Neural progenitor cell (in vitro differentiated cells): ENCODE data around the gene OBP2B.

Experiments
- CTCF ChIP-seq: fragments of 200-600 bp; sonication (generic); IDR thresholded peaks from 2 replicates; pipeline ENCODE4 v1.5.1; 2017; ENCODE audit warnings: antibody characterized with exemption, mild to moderate bottlenecking
- EZH2 ChIP-seq: fragments of 200-600 bp; sonication (generic); IDR thresholded peaks from 2 replicates; pipeline ENCODE4 v1.6.1; 2017; ENCODE audit warnings: antibody characterized with exemption, mild to moderate bottlenecking, moderate library complexity
- EZH2phosphoT487 ChIP-seq: fragments of 200-600 bp; sonication (generic); IDR thresholded peaks from 2 replicates; pipeline ENCODE4 v1.6.1; 2017; ENCODE audit warnings: antibody characterized with exemption

GRCh38 chr9:133168432-133168831 is 40.6 kb downstream of the OBP2B start:
- no peak for TF ChIP-seq EZH2phosphoT487
- TF ChIP-seq CTCF = no peak
- no peak for TF ChIP-seq EZH2
